Stimulated activated CD4-positive, alpha-beta T cell treated with anti-CD3 and anti-CD28 coated beads, Interleukin-4, amount 100 ng/mL, for 48 hours (primary cell): ENCODE measurements around the gene TRIM71.
A peak's percentile ranks its signal among the peaks of the same experiment; 100 is the strongest.
"Not testable (repeated sequence)": the region's sequence is repeated elsewhere in the genome, so short reads cannot be mapped to it uniquely, and the experiment has no call there.

Source experiments
- DNase-seq, 2 donors: peaks; one replicate each; pipeline ENCODE4 v3.0.0-alpha.2; 2020; ENCODE audit warnings: low read depth in 2 of 2

The TRIM71 gene

DNA sequence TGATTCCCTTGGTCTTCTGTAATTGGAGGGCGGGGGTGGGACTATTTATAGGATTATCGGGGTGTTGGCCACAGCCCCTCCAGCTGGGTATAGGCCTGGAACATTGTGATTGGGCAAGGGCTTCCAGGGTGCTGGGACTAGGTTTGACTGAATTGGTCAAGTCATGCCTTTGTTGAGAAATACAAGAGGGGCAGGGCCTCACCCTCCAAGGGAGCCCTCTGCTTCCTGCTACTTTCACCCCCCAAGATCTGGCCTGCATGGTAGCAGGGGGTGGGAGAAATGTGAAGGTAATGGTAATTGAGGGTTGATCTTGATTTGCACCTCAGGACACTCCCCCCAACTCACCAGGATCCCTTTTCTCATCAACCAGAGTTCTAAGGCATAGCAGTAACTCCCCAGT lies 25.2 kb downstream of the TRIM71 start:
- no peak for DNase-seq

GRCh38 chr3:32843510-32844321 lies 25.9 kb downstream of the TRIM71 start:
- DNase-seq = no peak

- no peak for DNase-seq
These were observed 26.5 kb downstream of the TRIM71 start for GRCh38 chr3:32844322-32844654.

DNA sequence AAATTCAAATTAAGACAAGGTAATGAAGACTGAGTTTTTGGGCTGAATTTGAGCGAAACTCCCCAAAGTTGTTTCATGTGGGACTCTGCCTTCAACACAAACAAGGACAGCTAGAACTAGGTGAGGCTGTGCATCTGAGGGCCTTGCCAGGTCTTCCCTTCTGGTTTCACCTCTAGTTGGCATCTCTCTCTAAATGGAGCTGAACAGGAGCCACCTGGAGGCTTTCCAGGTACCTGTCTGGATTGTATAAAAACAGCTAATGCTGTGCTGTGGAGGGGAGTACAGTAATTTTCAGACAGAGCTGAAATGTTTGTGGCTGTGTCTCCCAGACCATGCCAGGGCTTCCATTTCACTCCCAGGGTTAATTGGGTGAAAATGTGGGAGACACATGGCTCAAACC lies 27.1 kb downstream of the TRIM71 start:
- no peak for DNase-seq

DNA sequence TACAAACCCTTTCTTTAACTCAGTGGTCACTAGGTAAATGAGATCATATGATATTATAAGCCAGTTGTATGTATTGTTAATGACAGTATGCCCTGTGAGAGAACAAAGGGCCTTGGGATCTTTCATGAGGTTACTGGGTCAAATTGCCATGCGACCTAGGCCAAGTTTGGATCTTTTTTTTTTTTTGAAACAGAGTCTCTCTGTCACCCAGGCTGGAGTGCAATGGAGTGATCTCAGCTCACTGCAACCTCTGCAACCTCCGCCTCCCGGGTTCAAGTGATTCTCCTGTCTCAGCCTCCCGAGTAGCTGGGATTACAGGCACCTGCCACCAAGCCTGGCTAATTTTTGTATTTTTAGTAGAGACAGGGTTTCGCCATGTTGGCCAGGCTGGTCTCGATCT lies 27.7 kb downstream of the TRIM71 start:
- not testable (repeated sequence) for DNase-seq

GRCh38 chr3:32847045-32847444 lies 29.2 kb downstream of the TRIM71 start:
- DNase-seq = not testable (repeated sequence)

- no peak for DNase-seq
These were observed 29.7 kb downstream of the TRIM71 start for GRCh38 chr3:32847528-32847927.

- DNase-seq = no peak
These were observed 30.4 kb downstream of the TRIM71 start for GRCh38 chr3:32848215-32848614.

DNA sequence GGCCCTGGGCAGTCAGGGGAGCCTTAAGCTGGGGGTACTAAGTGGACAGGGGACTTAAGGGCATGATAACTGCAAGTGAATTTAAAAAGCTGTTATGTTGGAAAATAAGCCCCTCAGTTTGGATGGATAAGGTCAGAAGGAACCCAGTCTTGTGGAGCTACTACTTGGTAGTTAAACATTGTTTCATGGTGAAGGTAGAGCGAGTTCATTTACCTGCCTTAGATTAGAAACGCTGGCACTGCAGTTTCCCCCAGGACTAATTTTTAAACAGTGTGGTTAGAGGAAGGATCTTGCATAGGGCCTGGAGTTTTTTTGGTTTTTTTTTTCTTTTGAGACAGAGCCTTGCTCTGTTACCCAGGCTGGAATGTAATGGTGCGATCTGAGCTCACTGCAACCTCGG lies 31.2 kb downstream of the TRIM71 start:
- DNase-seq = no peak

DNA sequence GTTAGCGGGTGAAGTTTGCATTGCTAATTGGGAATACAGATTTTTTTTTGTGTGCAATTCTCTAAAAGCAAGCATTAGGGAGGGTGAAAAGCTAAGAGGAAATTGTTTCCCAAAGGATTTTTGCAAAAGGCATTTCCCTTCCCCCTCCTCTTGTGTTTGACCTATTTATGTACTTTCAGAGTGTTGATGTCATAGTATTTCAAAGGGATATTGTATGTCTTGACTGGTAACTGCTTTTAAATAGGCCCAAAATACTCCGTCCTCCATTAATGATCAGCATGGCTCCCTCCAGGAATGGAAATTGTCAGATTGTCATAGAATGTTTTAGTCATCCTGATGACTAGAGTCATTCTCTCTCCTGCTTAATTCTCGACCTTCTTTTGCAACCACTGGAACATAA lies 32.4 kb downstream of the TRIM71 start:
- no peak for DNase-seq

DNA sequence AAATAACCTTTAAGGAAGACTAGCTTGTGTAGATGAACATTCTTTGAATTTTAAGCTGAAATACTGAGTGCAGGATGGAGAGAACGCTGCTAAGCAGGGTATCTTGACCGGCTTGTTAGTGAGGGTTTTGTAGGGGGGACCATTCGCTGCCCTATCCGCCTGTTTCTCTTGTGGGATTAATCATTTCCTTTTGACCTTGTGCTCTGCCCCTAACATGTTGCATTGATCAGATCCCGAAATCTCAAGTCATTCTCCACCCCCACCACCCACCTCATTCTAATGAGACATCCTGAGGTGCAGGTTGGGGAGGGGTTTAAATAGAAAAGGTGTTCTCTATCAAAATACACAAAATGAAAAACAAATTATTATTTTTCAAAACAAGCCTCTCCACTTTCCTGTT lies 32.8 kb downstream of the TRIM71 start:
- no peak for DNase-seq

DNA sequence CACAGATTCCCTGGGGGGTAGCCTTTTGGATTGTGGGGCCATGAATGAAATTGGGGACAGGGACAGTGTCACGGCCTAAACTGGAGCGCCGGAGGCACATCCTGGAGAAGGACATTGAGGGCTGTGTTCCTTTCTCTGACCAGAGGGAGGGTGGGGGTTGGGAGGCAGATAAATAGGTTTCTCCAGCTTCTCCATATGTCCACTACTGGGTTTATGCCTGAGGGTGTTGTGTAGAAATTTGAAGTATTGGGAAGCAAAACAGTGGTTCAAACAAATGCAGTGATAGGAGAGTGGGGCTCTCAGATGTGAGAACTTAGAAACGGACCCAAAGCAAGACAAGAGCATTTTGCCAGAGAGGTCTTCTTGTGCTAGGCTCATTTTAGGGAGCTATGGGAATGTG lies 34.3 kb downstream of the TRIM71 start:
- no peak for DNase-seq

DNA sequence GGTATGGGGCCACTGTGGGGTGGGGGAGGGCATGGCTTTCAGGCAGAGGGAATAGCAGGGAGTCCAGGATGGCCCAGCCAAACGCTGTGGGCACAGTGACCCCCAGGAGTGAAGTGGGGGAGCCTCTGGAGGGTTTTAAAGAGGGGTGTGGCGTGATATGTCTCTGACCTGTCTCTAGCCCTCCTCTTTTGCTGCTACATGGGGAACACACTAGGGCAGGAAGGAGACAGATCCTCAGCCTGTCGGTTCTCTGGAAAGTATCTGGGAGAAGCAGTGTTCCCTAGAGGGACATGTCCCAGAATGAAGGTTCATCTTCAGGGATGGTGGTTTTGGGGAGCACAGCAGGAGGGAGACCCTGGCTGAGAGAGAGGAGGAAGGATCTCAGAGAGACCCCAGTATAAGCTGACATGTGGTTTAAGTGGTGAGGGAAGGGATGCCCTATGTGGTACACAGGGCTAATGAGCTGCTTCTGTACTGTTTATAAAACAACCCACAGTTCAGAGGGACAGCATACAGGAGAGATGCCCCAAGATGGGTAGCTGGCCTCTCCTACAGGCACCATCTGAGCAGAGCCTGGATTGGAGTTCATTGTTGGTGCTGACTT lies 37.7 kb downstream of the TRIM71 start:
- no peak for DNase-seq

GRCh38 chr3:32856355-32856889 lies 38.6 kb downstream of the TRIM71 start:
- no peak for DNase-seq

DNA sequence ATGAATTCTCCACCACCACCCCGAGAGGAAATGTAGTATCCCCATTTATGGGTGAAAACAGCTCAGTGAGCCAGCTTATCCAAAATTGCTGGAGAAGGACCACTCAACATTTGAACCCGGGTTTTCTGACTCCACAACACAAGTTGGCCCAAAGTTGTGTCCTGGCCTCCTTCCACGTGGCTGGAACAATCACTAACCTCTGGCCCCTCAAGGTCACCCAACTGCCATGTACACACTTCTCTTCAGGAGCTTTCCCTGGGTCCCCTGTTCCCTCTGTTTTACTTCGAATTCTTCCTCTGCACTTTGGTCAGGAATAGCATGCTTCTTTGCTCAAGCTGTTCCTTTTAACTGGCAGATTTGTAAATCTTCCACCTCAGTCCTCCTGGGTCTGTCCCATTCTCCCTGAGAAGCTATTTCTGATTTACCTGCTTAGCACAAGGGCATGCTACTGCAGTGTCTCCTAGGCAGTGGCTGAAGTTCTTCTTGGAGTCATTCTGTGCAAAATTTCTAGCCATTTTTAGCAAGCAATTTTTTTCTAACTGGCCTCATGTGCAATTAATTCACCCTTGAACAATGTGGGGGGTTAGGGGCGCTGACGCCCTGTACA lies 39.2 kb downstream of the TRIM71 start:
- no peak for DNase-seq

- DNase-seq = no peak
These were observed 40.1 kb downstream of the TRIM71 start for GRCh38 chr3:32857921-32858320.

GRCh38 chr3:32859604-32860237 lies 41.9 kb downstream of the TRIM71 start:
- no peak for DNase-seq

GRCh38 chr3:32860499-32860898 lies 42.7 kb downstream of the TRIM71 start:
- DNase-seq = no peak

DNA sequence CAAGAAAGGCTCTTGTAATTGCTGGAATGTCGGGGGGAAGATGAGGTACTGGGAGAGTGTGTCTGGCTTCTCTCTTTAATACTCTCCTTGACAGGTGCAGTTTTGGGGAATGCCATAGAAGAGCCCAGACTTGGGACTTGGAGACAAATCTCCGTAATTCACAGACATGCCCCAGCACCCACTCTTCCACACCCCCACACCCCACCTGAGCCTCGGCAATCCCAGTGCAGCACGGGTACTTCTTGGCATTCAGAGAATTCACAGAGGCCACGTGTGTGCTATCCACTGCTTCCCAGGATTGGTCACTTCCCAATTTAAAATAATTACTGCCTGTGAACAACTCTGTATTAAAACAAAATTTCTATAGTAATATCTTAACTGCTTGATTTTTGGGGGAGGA lies 43.9 kb downstream of the TRIM71 start:
- DNase-seq = no peak

DNA sequence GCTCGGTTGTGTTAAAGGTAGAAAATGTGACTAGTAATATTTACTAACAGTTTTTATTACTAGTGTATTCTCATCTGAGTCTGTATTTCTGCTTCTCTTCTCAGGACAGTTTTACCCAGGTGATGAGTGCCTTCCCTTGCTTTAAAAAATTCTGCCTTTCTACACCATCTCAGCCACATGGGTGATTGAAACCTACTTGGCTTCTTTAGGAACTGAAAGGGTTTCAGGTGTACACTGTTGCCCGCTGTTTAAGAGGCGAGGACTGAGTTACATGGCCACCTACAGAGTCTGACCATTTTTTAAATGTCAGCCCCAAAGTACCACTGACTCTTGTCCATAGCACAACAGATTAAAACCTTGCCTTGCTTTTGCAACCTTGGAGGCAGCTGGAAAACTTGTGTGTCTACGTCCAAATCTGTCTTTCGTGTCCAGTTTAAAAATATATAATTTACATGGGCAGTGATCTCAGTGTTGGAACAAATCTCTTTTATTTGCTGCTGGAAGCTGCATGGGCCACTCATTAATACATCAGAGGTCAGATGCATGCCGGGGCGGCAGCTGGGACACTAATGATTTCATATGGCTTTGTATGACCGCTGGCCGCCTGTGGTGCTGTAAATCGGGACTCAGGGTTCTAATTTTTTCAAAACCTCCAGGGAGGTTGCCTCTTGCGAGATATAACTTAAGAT lies 44.6 kb downstream of the TRIM71 start:
- no peak for DNase-seq

- DNase-seq = no peak
These were observed 45.2 kb downstream of the TRIM71 start for GRCh38 chr3:32862936-32863487.

GRCh38 chr3:32865383-32865782 lies 47.6 kb downstream of the TRIM71 start:
- peak in 1 of 2 donors; percentile 9 for DNase-seq
